Neural cell (in vitro differentiated cells): ENCODE data around the gene AFTPH. TPM values are rescaled to one million over a fixed set of nuclear protein-coding genes. Genes with fewer than 3 reads are reported as not detected.
A peak's percentile ranks its signal among the peaks of the same experiment; 100 is the strongest.

Source experiments
- H2AFZ ChIP-seq: fragments of 200-600, 300-800 bp; sonication (generic), shearing (Covaris generic); 2 replicates; pipeline ENCODE4 v1.6.0; 2014; ENCODE audit warnings: low read depth, mild to moderate bottlenecking, antibody characterized with exemption, low read length, moderate library complexity
- H3F3A ChIP-seq: fragments of 200-600 bp; shearing (Covaris generic); 2 replicates; pipeline ENCODE4 v1.6.1; 2016; ENCODE audit warnings: mild to moderate bottlenecking, moderate library complexity, mixed read lengths, antibody characterized with exemption, low read length; ENCODE audit not compliant: insufficient read depth, poor library complexity, severe bottlenecking
- H3K27ac ChIP-seq: fragments of 200-600, 300-800 bp; sonication (generic), shearing (Covaris generic); 2 replicates; pipeline ENCODE4 v1.5.1; 2014; ENCODE audit warnings: mild to moderate bottlenecking, low read length, moderate library complexity
- H3K27me3 ChIP-seq: fragments of 300-800, 200-600 bp; sonication (generic), shearing (Covaris generic); 2 replicates; pipeline ENCODE4 v1.6.0; 2014; ENCODE audit warnings: mild to moderate bottlenecking, low read depth, low read length, moderate library complexity; ENCODE audit not compliant: insufficient read depth
- H3K36me3 ChIP-seq: fragments of 300-800, 200-600 bp; sonication (generic), shearing (Covaris generic); 2 replicates; pipeline ENCODE4 v1.5.1; 2014; ENCODE audit warnings: mild to moderate bottlenecking, antibody characterized with exemption, low read length, moderate library complexity; ENCODE audit not compliant: insufficient read depth
- H3K4me2 ChIP-seq: fragments of 300-800, 200-600 bp; sonication (generic), shearing (Covaris generic); 2 replicates; pipeline ENCODE4 v1.6.0; 2014; ENCODE audit warnings: mild to moderate bottlenecking, low read length
- H3K4me3 ChIP-seq: fragments of 300-800, 200-600 bp; sonication (generic), shearing (Covaris generic); 2 replicates; pipeline ENCODE4 v1.5.1; 2014; ENCODE audit warnings: mild to moderate bottlenecking, low read length, moderate library complexity
- H3K79me2 ChIP-seq: fragments of 200-600 bp; shearing (Covaris generic); replicated peaks from 2 replicates; pipeline ENCODE4 v1.6.0; 2014; ENCODE audit warnings: mild to moderate bottlenecking, low read length, moderate library complexity; ENCODE audit not compliant: insufficient read depth
- H3K9ac ChIP-seq: fragments of 300-800, 200-600 bp; sonication (generic), shearing (Covaris generic); 2 replicates; pipeline ENCODE4 v1.6.1; 2016; ENCODE audit warnings: mild to moderate bottlenecking, low read length, mixed read lengths
- H3K9me2 ChIP-seq: fragments of 200-600 bp; shearing (Covaris generic); 2 replicates; pipeline ENCODE4 v1.6.1; 2016; ENCODE audit warnings: mild to moderate bottlenecking, low read length, mixed read lengths; ENCODE audit not compliant: insufficient read depth
- H3K9me3 ChIP-seq: fragments of 200-600, 300-800 bp; sonication (generic), shearing (Covaris generic); 2 replicates; pipeline ENCODE4 v1.6.1; 2016; ENCODE audit warnings: mild to moderate bottlenecking, mixed run types, low read length, moderate library complexity, mixed read lengths
- H4K20me1 ChIP-seq: fragments of 200-600 bp; shearing (Covaris generic); 2 replicates; pipeline ENCODE4 v1.6.1; 2016; ENCODE audit warnings: mild to moderate bottlenecking, mixed run types; ENCODE audit not compliant: insufficient read depth
- EP300 ChIP-seq: fragments of 450-650 bp; conservative IDR thresholded peaks from 2 replicates; pipeline ENCODE4 v1.6.1; 2014; ENCODE audit warnings: antibody characterized with exemption, mild to moderate bottlenecking, moderate library complexity; ENCODE audit not compliant: poor library complexity, severe bottlenecking
- MXI1 ChIP-seq: fragments of 450-650 bp; conservative IDR thresholded peaks from 2 replicates; pipeline ENCODE4 v1.6.1; 2014; ENCODE audit warnings: antibody characterized with exemption, mild to moderate bottlenecking; ENCODE audit not compliant: poor library complexity, severe bottlenecking
- POLR2AphosphoS5 ChIP-seq: IDR thresholded peaks from 2 replicates; pipeline ENCODE4 v1.6.1; 2012
- RAD21 ChIP-seq: fragments of 450-650 bp; conservative IDR thresholded peaks from 2 replicates; pipeline ENCODE4 v1.6.1; 2014; ENCODE audit warnings: antibody characterized with exemption, mild to moderate bottlenecking, moderate library complexity
- SMC3 ChIP-seq: fragments of 450-650 bp; conservative IDR thresholded peaks from 2 replicates; pipeline ENCODE4 v1.6.1; 2014; ENCODE audit warnings: antibody characterized with exemption, mild to moderate bottlenecking, moderate library complexity; ENCODE audit not compliant: poor library complexity
- TAF1 ChIP-seq: IDR thresholded peaks from 2 replicates; pipeline ENCODE4 v1.6.1; 2012; ENCODE audit warnings: low read depth
- polyA plus RNA-seq: library from polyadenylated mRNA; depleted of rRNA; stranded (reverse); fragments of >200 nt; gene quantifications from 2 replicates; pipeline ENCODE4 v1.2.3, GENCODE V29; 2014
- TF ChIP-seq, protein P1 (sequence below): IDR thresholded peaks from 2 replicates; pipeline ENCODE4 v1.6.1; 2012; ENCODE audit warnings: borderline replicate concordance
- TF ChIP-seq, protein P2 (sequence below): fragments of 450-650 bp; IDR thresholded peaks from 2 replicates; pipeline ENCODE4 v1.5.1; 2014; ENCODE audit warnings: antibody characterized with exemption, mild to moderate bottlenecking, moderate library complexity; ENCODE audit not compliant: poor library complexity, severe bottlenecking

The AFTPH gene
- polyA plus RNA-seq, 1 donor from 2014 or later: 63.0 TPM

DNA sequence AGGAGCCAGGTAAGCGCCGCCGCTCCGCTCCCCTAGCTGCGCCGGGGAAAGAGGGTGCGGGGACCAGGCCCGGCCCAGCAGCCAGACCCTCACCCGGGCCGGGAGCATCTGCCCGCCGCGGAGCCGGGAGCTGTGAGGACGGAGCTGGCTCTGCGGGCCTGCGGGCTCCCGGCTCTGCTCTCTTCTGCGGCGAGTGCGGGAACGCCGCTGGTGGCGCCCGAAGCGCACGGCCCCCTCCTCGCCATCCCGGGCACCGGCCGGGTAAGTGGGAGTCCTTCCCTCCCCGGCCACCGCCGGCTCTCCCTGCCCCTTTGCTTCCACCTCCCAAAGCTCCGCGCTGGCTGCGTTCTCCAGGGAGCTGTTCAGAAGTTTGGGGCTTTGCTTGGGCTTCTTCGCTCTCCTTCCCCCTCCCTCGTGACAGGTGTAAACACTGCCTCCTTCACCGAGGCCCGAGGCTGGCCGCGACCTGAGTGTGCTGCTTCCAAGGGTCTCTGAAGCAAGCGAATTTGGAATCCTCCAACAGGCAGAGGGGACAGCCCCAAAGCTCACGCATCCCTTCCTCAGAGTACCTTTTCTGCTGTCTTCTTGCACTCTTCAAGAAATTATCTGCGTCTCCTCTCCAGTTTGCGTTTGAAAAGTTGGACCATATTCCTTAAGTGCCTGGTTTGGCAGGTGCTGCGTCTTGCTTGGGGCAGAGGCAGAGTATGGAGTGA, 632 bp downstream of the AFTPH start (continued):
- TF ChIP-seq, protein P1, sequence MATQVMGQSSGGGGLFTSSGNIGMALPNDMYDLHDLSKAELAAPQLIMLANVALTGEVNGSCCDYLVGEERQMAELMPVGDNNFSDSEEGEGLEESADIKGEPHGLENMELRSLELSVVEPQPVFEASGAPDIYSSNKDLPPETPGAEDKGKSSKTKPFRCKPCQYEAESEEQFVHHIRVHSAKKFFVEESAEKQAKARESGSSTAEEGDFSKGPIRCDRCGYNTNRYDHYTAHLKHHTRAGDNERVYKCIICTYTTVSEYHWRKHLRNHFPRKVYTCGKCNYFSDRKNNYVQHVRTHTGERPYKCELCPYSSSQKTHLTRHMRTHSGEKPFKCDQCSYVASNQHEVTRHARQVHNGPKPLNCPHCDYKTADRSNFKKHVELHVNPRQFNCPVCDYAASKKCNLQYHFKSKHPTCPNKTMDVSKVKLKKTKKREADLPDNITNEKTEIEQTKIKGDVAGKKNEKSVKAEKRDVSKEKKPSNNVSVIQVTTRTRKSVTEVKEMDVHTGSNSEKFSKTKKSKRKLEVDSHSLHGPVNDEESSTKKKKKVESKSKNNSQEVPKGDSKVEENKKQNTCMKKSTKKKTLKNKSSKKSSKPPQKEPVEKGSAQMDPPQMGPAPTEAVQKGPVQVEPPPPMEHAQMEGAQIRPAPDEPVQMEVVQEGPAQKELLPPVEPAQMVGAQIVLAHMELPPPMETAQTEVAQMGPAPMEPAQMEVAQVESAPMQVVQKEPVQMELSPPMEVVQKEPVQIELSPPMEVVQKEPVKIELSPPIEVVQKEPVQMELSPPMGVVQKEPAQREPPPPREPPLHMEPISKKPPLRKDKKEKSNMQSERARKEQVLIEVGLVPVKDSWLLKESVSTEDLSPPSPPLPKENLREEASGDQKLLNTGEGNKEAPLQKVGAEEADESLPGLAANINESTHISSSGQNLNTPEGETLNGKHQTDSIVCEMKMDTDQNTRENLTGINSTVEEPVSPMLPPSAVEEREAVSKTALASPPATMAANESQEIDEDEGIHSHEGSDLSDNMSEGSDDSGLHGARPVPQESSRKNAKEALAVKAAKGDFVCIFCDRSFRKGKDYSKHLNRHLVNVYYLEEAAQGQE: peak; percentile 35

GRCh38 chr2:64525317-64525613, 1.1 kb downstream of the AFTPH start:
- Histone ChIP-seq H3K27ac (peak overlapping the region; percentile 90), H3F3A (peaks cover 7% of the 10 kb centered on the region), H3K27me3 (no peaks in the 10 kb centered on the region), H3K9me3 (no peaks in the 10 kb centered on the region), H4K20me1 (no peaks in the 10 kb centered on the region), H3K9ac (peak overlapping the region; percentile 94), H3K4me2 (peak overlapping the region; percentile 72), H3K36me3 (no peaks in the 10 kb centered on the region), H3K79me2 (peaks cover 47% of the 10 kb centered on the region), H2AFZ (peak overlapping the region; percentile 70), H3K4me3 (peak overlapping the region; percentile 79), H3K9me2 (no peaks in the 10 kb centered on the region)
- TF ChIP-seq, protein P2, sequence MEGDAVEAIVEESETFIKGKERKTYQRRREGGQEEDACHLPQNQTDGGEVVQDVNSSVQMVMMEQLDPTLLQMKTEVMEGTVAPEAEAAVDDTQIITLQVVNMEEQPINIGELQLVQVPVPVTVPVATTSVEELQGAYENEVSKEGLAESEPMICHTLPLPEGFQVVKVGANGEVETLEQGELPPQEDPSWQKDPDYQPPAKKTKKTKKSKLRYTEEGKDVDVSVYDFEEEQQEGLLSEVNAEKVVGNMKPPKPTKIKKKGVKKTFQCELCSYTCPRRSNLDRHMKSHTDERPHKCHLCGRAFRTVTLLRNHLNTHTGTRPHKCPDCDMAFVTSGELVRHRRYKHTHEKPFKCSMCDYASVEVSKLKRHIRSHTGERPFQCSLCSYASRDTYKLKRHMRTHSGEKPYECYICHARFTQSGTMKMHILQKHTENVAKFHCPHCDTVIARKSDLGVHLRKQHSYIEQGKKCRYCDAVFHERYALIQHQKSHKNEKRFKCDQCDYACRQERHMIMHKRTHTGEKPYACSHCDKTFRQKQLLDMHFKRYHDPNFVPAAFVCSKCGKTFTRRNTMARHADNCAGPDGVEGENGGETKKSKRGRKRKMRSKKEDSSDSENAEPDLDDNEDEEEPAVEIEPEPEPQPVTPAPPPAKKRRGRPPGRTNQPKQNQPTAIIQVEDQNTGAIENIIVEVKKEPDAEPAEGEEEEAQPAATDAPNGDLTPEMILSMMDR: no peak
- TF ChIP-seq TAF1 (no peak), RAD21 (no peak), EP300 (no peak), SMC3 (no peak), MXI1 (no peak), POLR2AphosphoS5 (no peak)
- TF ChIP-seq, protein P1: no peak
